K562 (cell line): Measurements from ENCODE around the gene ZNF8. TPM values are rescaled to one million over a fixed set of nuclear protein-coding genes. Genes with fewer than 3 reads are reported as not detected.

ENCODE experiments used
- DPF2 ChIP-seq: fragments of 450-650 bp; IDR thresholded peaks from 2 replicates; pipeline ENCODE4 v1.6.1; 2016
- EZH2 ChIP-seq: IDR thresholded peaks from 2 replicates; pipeline ENCODE4 v1.6.1; 2012; ENCODE audit warnings: low read depth, mild to moderate bottlenecking, inconsistent platforms, low read length, borderline replicate concordance
- FOSL1 ChIP-seq: fragments of 200-800 bp; sonication (Bioruptor generic); conservative IDR thresholded peaks from 2 replicates; pipeline ENCODE4 v1.6.1; 2016; ENCODE audit warnings: missing genetic modification characterization, missing compliant biosample characterization
- HMBOX1 ChIP-seq: sonication (generic); IDR thresholded peaks from 2 replicates; pipeline ENCODE4 v1.6.1; 2016
- LEF1 ChIP-seq: fragments of 450-650 bp; IDR thresholded peaks from 2 replicates; pipeline ENCODE4 v1.6.1; 2016; ENCODE audit warnings: mild to moderate bottlenecking
- MECOM ChIP-seq: fragments of 250-450 bp; sonication (Bioruptor Pico); IDR thresholded peaks from 2 replicates; pipeline ENCODE4 v1.8.0; 2022; ENCODE audit warnings: inconsistent platforms
- MYC ChIP-seq, 2 experiments: fragments of 250-450 bp in 1 of 2; sonication (Bioruptor Pico) in 1 of 2; IDR thresholded peaks; 2 replicates each; pipeline versions ENCODE4 v1.5.1 to v1.6.1; 2012 to 2021; ENCODE audit warnings: low read depth in 2 of 2, borderline replicate concordance in 1 of 2, improper control_type of control experiment in 1 of 2, low read length in 1 of 2, mild to moderate bottlenecking in 1 of 2, moderate library complexity in 1 of 2
- PHF20 ChIP-seq: fragments of 450-650 bp; IDR thresholded peaks from 2 replicates; pipeline ENCODE4 v1.6.1; 2018; ENCODE audit not compliant: partially characterized antibody
- SP1 ChIP-seq: sonication (generic); formaldehyde crosslinking; IDR thresholded peaks from 2 replicates; pipeline ENCODE4 v1.8.1; 2022; ENCODE audit warnings: mild to moderate bottlenecking, missing genetic modification reagents
- TFAP4 ChIP-seq: sonication (generic); formaldehyde crosslinking; IDR thresholded peaks from 2 replicates; pipeline ENCODE4 v1.8.0; 2022; ENCODE audit warnings: missing genetic modification reagents, mild to moderate bottlenecking, moderate library complexity, borderline replicate concordance
- TGIF2 ChIP-seq: sonication (generic); formaldehyde crosslinking; IDR thresholded peaks from 2 replicates; pipeline ENCODE4 v1.8.1; 2022; ENCODE audit warnings: mild to moderate bottlenecking, missing genetic modification reagents, moderate library complexity
- TRIM28 ChIP-seq: fragments of 450-650 bp; IDR thresholded peaks from 2 replicates; pipeline ENCODE4 v1.6.1; 2017
- ZFX ChIP-seq: sonication (generic); formaldehyde crosslinking; IDR thresholded peaks from 2 replicates; pipeline ENCODE4 v1.8.0; 2022; ENCODE audit warnings: mild to moderate bottlenecking, missing genetic modification reagents, moderate library complexity
- ZNF282 ChIP-seq: sonication (generic); formaldehyde crosslinking; IDR thresholded peaks from 2 replicates; pipeline ENCODE4 v1.8.1; 2023; ENCODE audit warnings: missing genetic modification reagents
- ZNF444 ChIP-seq: fragments of 250-450 bp; sonication (Bioruptor Pico); IDR thresholded peaks from 2 replicates; pipeline ENCODE4 v1.4.0; 2020; ENCODE audit warnings: mild to moderate bottlenecking, moderate library complexity
- ZNF830 ChIP-seq: fragments of 250-450 bp; sonication (Bioruptor Pico); IDR thresholded peaks from 2 replicates; pipeline ENCODE4 v1.5.0; 2021; ENCODE audit warnings: mild to moderate bottlenecking
- polyA plus RNA-seq, 8 experiments: library from polyadenylated mRNA; depleted of rRNA in 4 of 8; stranded (reverse) in 5 of 8; unstranded in 3 of 8; fragments of >200 nt; fragmentation: Nextera tagmentation in 2 of 8; fragmentation: Illumina TruSeq in 1 of 8; extraction: Ambion mirVana in 2 of 8; extraction: Trizol in 1 of 8; gene quantifications; 2 replicates each; pipeline versions ENCODE4 v1.2.1 to v1.2.3, GENCODE V29; 2011 to 2014; ENCODE audit warnings: inconsistent platforms in 1 of 8, missing spikeins in 1 of 8
- total RNA-seq, 7 experiments: library from RNA; depleted of rRNA in 6 of 7; stranded (reverse); fragments of >200 nt in 6 of 7; fragmentation: Illumina TruSeq in 2 of 7; extraction: Trizol in 2 of 7; gene quantifications; 2 replicates each; pipeline versions ENCODE4 v1.2.1 to v1.2.3, GENCODE V29; 2011 to 2021; ENCODE audit warnings: low replicate concordance in 1 of 7
- TF ChIP-seq, protein P1 (sequence below): fragments of 250-450 bp; sonication (Bioruptor Pico); IDR thresholded peaks from 2 replicates; pipeline ENCODE4 v1.8.0; 2021; ENCODE audit warnings: moderate library complexity, mild to moderate bottlenecking, inconsistent platforms
- TF ChIP-seq, protein P2 (sequence below): fragments of 250-450 bp; sonication (Bioruptor Pico); IDR thresholded peaks from 2 replicates; pipeline ENCODE4 v1.4.0; 2020; ENCODE audit warnings: mild to moderate bottlenecking
- TF ChIP-seq, protein P3 (sequence below): sonication (generic); formaldehyde crosslinking; IDR thresholded peaks from 2 replicates; pipeline ENCODE4 v1.8.0; 2022; ENCODE audit warnings: mild to moderate bottlenecking, missing genetic modification reagents, borderline replicate concordance
- TF ChIP-seq, protein P4 (sequence below): IDR thresholded peaks from 2 replicates; pipeline ENCODE4 v1.6.1; 2012; ENCODE audit warnings: low read depth, low read length, improper control_type of control experiment, borderline replicate concordance

The ZNF8 gene
- total and polyA plus RNA-seq, 9 of the 15 experiments (the other 6 are each of a cell fraction or from before 2014, with no cell fraction given) = 0.71 to 7.7 (median 4.7) TPM

DNA sequence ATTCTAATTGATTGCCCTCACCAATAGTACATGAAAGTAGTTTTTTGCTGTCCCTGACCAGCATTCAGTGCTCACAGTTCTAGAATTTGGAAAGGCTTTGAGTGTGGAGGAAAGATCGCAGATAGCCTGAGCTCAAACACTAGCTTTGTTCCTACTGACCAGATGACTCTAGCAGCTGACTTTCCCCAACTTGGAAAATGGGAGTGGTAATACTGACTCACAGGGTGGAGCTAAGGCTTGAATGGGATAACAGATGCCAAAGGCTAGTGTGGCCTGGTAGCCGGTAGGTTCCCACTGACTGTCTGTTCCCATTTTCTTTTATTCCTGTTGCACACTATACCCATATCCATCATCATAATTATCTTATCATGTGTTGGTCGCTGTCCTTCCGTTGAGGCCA lies 51.7 kb downstream of the ZNF8 start (continued):
- TF ChIP-seq, protein P1, sequence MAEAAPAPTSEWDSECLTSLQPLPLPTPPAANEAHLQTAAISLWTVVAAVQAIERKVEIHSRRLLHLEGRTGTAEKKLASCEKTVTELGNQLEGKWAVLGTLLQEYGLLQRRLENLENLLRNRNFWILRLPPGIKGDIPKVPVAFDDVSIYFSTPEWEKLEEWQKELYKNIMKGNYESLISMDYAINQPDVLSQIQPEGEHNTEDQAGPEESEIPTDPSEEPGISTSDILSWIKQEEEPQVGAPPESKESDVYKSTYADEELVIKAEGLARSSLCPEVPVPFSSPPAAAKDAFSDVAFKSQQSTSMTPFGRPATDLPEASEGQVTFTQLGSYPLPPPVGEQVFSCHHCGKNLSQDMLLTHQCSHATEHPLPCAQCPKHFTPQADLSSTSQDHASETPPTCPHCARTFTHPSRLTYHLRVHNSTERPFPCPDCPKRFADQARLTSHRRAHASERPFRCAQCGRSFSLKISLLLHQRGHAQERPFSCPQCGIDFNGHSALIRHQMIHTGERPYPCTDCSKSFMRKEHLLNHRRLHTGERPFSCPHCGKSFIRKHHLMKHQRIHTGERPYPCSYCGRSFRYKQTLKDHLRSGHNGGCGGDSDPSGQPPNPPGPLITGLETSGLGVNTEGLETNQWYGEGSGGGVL = no peak
- TF ChIP-seq, protein P2, sequence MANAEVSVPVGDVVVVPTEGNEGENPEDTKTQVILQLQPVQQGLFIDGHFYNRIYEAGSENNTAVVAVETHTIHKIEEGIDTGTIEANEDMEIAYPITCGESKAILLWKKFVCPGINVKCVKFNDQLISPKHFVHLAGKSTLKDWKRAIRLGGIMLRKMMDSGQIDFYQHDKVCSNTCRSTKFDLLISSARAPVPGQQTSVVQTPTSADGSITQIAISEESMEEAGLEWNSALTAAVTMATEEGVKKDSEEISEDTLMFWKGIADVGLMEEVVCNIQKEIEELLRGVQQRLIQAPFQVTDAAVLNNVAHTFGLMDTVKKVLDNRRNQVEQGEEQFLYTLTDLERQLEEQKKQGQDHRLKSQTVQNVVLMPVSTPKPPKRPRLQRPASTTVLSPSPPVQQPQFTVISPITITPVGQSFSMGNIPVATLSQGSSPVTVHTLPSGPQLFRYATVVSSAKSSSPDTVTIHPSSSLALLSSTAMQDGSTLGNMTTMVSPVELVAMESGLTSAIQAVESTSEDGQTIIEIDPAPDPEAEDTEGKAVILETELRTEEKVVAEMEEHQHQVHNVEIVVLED (CRISPR knock-in tag) = no peak
- no peak for TF ChIP-seq MYC (IDR thresholded peaks at IDR 0.05; ENCODE audit: low read depth, low read length)
- TF ChIP-seq MYC (CRISPR knock-in tag; IDR thresholded peaks at IDR 0.05; ENCODE audit: borderline replicate concordance, low read depth) = no peak
- TF ChIP-seq SP1 (CRISPR knock-in tag) = peak; percentile 35; the same call in 1 of the 2 replicates
- no peak for TF ChIP-seq ZFX (CRISPR knock-in tag)
- TF ChIP-seq TRIM28 = no peak
- no peak for TF ChIP-seq EZH2
- no peak for TF ChIP-seq DPF2
- peak; percentile 83 for TF ChIP-seq FOSL1 (tag)
- peak; percentile 61 for TF ChIP-seq TFAP4
- no peak for TF ChIP-seq PHF20
- no peak for TF ChIP-seq ZNF830 (CRISPR knock-in tag)
- TF ChIP-seq, protein P3, sequence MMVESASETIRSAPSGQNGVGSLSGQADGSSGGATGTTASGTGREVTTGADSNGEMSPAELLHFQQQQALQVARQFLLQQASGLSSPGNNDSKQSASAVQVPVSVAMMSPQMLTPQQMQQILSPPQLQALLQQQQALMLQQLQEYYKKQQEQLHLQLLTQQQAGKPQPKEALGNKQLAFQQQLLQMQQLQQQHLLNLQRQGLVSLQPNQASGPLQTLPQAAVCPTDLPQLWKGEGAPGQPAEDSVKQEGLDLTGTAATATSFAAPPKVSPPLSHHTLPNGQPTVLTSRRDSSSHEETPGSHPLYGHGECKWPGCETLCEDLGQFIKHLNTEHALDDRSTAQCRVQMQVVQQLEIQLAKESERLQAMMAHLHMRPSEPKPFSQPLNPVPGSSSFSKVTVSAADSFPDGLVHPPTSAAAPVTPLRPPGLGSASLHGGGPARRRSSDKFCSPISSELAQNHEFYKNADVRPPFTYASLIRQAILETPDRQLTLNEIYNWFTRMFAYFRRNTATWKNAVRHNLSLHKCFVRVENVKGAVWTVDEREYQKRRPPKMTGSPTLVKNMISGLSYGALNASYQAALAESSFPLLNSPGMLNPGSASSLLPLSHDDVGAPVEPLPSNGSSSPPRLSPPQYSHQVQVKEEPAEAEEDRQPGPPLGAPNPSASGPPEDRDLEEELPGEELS (CRISPR knock-in tag) = 0 out of 2 replicates have a peak, but pooled peaks have one; percentile 20
- TF ChIP-seq TGIF2 = no peak
- TF ChIP-seq, protein P4, sequence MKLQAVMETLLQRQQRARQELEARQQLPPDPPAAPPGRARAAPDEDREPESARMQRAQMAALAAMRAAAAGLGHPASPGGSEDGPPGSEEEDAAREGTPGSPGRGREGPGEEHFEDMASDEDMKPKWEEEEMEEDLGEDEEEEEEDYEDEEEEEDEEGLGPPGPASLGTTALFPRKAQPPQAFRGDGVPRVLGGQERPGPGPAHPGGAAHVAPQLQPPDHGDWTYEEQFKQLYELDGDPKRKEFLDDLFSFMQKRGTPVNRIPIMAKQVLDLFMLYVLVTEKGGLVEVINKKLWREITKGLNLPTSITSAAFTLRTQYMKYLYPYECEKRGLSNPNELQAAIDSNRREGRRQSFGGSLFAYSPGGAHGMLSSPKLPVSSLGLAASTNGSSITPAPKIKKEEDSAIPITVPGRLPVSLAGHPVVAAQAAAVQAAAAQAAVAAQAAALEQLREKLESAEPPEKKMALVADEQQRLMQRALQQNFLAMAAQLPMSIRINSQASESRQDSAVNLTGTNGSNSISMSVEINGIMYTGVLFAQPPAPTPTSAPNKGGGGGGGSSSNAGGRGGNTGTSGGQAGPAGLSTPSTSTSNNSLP = no peak
- no peak for TF ChIP-seq MECOM (CRISPR knock-in tag)
- no peak for TF ChIP-seq ZNF282 (CRISPR knock-in tag)
- TF ChIP-seq ZNF444 (CRISPR knock-in tag) = no peak
- TF ChIP-seq LEF1 = no peak
- TF ChIP-seq HMBOX1 = 0 out of 2 replicates have a peak, but pooled peaks have one; percentile 31
